ENCODE measurements around the gene SLC52A1.

The SLC52A1 gene

GRCh38 chr17:4987767-4988567, 47.3 kb downstream of the SLC52A1 start:
- no peak for DNase-seq (ENCODE audit: low read depth in 2 of 2)

- peak; percentile 76 to 92 for DNase-seq (ENCODE audit: low read depth in 2 of 2)
Measured at GRCh38 chr17:4986951-4987766, 48.1 kb downstream of the SLC52A1 start, which contains the start of gene CAMTA2. CAMTA2 (minus strand) TSS chr17:4987675; CDS start chr17:4986222, 1,453 bp downstream.

GRCh38 chr17:4986403-4986802, 48.8 kb downstream of the SLC52A1 start:
- DNase-seq (ENCODE audit: low read depth in 2 of 2), result no peak
